GM23338 (cell line): ENCODE data around the gene MS4A8. TPM values are rescaled to one million over a fixed set of nuclear protein-coding genes. Genes with fewer than 3 reads are reported as not detected.
"Not testable (repeated sequence)": the region's sequence is repeated elsewhere in the genome, so short reads cannot be mapped to it uniquely, and the experiment has no call there.

Experiments
- ATAC-seq: fragments of 200-7000 bp; cut with Tn5 transposase; 3 replicates; pipeline ENCODE4 v1.9.1; 2020
- DNase-seq: peaks from one replicate; pipeline ENCODE4 v3.0.0-alpha.2; 2015; ENCODE audit warnings: low spot score
- H2AFZ ChIP-seq: fragments of 200-600 bp; sonication (generic); 2 replicates; pipeline ENCODE4 v1.8.0; 2016; ENCODE audit warnings: antibody characterized with exemption, mild to moderate bottlenecking, moderate library complexity
- H3F3A ChIP-seq: fragments of 200-600 bp; sonication (generic); replicated peaks from 2 replicates; pipeline ENCODE4 v1.8.0; 2017; ENCODE audit warnings: antibody characterized with exemption, mixed run types, low read depth
- H3K27ac ChIP-seq: fragments of 200-600 bp; sonication (generic); 2 replicates; pipeline ENCODE4 v1.6.1; 2016; ENCODE audit warnings: low read depth
- H3K27me3 ChIP-seq: fragments of 200-600 bp; sonication (generic); 2 replicates; pipeline ENCODE4 v1.8.0; 2016; ENCODE audit warnings: mild to moderate bottlenecking, mixed run types, moderate library complexity; ENCODE audit not compliant: insufficient read depth
- H3K36me3 ChIP-seq: fragments of 200-600 bp; sonication (generic); 2 replicates; pipeline ENCODE4 v1.8.0; 2016; ENCODE audit warnings: mild to moderate bottlenecking; ENCODE audit not compliant: insufficient read depth
- H3K4me1 ChIP-seq: fragments of 200-600 bp; sonication (generic); 2 replicates; pipeline ENCODE4 v1.8.0; 2016; ENCODE audit warnings: mild to moderate bottlenecking, moderate library complexity; ENCODE audit not compliant: insufficient read depth
- H3K4me2 ChIP-seq: fragments of 200-600 bp; sonication (generic); 2 replicates; pipeline ENCODE4 v1.7.1; 2017; ENCODE audit warnings: mixed run types
- H3K4me3 ChIP-seq: fragments of 200-600 bp; sonication (generic); 2 replicates; pipeline ENCODE4 v1.6.1; 2016; ENCODE audit warnings: mixed run types
- H3K79me2 ChIP-seq: fragments of 200-600 bp; sonication (generic); replicated peaks from 2 replicates; pipeline ENCODE4 v1.8.0; 2017; ENCODE audit warnings: mild to moderate bottlenecking; ENCODE audit not compliant: insufficient read depth
- H3K9me2 ChIP-seq: fragments of 200-600 bp; sonication (generic); 2 replicates; pipeline ENCODE4 v1.8.0; 2017; ENCODE audit not compliant: insufficient read depth
- H4K20me1 ChIP-seq: fragments of 200-600 bp; sonication (generic); replicated peaks from 2 replicates; pipeline ENCODE4 v1.8.0; 2017; ENCODE audit warnings: mild to moderate bottlenecking; ENCODE audit not compliant: insufficient read depth
- H3K27ac Mint-ChIP-seq: 2 replicates; pipeline ENCODE4 v1.8.0; 2020; ENCODE audit warnings: inconsistent platforms, mild to moderate bottlenecking, moderate library complexity, mixed read lengths
- H3K27me3 Mint-ChIP-seq: 3 replicates; pipeline ENCODE4 v1.8.0; 2022; ENCODE audit warnings: low read depth, mild to moderate bottlenecking, moderate library complexity, mixed read lengths, inconsistent platforms; ENCODE audit not compliant: insufficient read depth, poor library complexity
- H3K36me3 Mint-ChIP-seq: 3 replicates; pipeline ENCODE4 v1.8.0; 2021; ENCODE audit warnings: low read depth, mild to moderate bottlenecking, inconsistent platforms, moderate library complexity, mixed read lengths
- H3K4me1 Mint-ChIP-seq: 3 replicates; pipeline ENCODE4 v1.8.0; 2020; ENCODE audit warnings: mild to moderate bottlenecking, inconsistent platforms, mixed read lengths
- H3K4me3 Mint-ChIP-seq: 3 replicates; pipeline ENCODE4 v1.8.0; 2021; ENCODE audit warnings: moderate library complexity, mild to moderate bottlenecking, inconsistent platforms, mixed read lengths
- H3K9me3 Mint-ChIP-seq: 3 replicates; pipeline ENCODE4 v1.8.0; 2020; ENCODE audit warnings: moderate library complexity, mild to moderate bottlenecking, inconsistent platforms, mixed read lengths
- CREB1 ChIP-seq: fragments of 250-450 bp; sonication (Bioruptor Pico); IDR thresholded peaks from 2 replicates; pipeline ENCODE4 v1.5.0; 2020; ENCODE audit warnings: low read depth, mild to moderate bottlenecking, moderate library complexity
- ZNF114 ChIP-seq: fragments of 250-450 bp; sonication (Bioruptor Pico); IDR thresholded peaks from 2 replicates; pipeline ENCODE4 v1.5.0; 2020; ENCODE audit warnings: mild to moderate bottlenecking, moderate library complexity
- polyA plus RNA-seq: library from polyadenylated mRNA; unstranded; fragments of >200 nt; fragmentation: Nextera tagmentation; extraction: Ambion mirVana; gene quantifications from 2 replicates; pipeline ENCODE4 v1.2.1, GENCODE V29; 2016
- total RNA-seq: library from RNA; depleted of rRNA; stranded (reverse); fragments of >200 nt; shearing (Covaris generic); gene quantifications from 2 replicates; pipeline ENCODE4 v1.2.3, GENCODE V29; 2014
- TF ChIP-seq, protein P1 (sequence below): fragments of 250-450 bp; sonication (Bioruptor Pico); IDR thresholded peaks from 2 replicates; pipeline ENCODE4 v1.5.0; 2020; ENCODE audit warnings: mild to moderate bottlenecking, moderate library complexity

MS4A8 gene
- total and polyA plus RNA-seq, 2 experiments from 2014 or later = not detected

GRCh38 chr11:60672255-60672654, 27.2 kb upstream of the MS4A8 start:
- Histone ChIP-seq H3F3A (no peaks in the 10 kb centered on the region), H3K79me2 (no peaks in the 10 kb centered on the region), H3K4me3 (no peak overlapping the region), H3K36me3 (no peaks in the 10 kb centered on the region), H3K4me2 (no peak overlapping the region), H4K20me1 (no peaks in the 10 kb centered on the region), H3K27ac (no peak overlapping the region), H3K27me3 (no peaks in the 10 kb centered on the region), H2AFZ (no peak overlapping the region), H3K9me2 (no peaks in the 10 kb centered on the region), H3K4me1 (no peaks in the 10 kb centered on the region)
- H3K4me3 Mint-ChIP-seq = no peak overlapping the region
- peaks cover 12% of the 10 kb centered on the region for H3K36me3 Mint-ChIP-seq
- H3K27me3 Mint-ChIP-seq = no peaks in the 10 kb centered on the region
- ATAC-seq (no peak), DNase-seq (no peak)
- H3K9me3 Mint-ChIP-seq = peaks cover 36% of the 10 kb centered on the region
- H3K4me1 Mint-ChIP-seq = no peaks in the 10 kb centered on the region
- no peak overlapping the region for H3K27ac Mint-ChIP-seq
- no peak for TF ChIP-seq CREB1 (CRISPR knock-in tag)
- TF ChIP-seq ZNF114 (CRISPR knock-in tag) = no peak
- TF ChIP-seq, protein P1, sequence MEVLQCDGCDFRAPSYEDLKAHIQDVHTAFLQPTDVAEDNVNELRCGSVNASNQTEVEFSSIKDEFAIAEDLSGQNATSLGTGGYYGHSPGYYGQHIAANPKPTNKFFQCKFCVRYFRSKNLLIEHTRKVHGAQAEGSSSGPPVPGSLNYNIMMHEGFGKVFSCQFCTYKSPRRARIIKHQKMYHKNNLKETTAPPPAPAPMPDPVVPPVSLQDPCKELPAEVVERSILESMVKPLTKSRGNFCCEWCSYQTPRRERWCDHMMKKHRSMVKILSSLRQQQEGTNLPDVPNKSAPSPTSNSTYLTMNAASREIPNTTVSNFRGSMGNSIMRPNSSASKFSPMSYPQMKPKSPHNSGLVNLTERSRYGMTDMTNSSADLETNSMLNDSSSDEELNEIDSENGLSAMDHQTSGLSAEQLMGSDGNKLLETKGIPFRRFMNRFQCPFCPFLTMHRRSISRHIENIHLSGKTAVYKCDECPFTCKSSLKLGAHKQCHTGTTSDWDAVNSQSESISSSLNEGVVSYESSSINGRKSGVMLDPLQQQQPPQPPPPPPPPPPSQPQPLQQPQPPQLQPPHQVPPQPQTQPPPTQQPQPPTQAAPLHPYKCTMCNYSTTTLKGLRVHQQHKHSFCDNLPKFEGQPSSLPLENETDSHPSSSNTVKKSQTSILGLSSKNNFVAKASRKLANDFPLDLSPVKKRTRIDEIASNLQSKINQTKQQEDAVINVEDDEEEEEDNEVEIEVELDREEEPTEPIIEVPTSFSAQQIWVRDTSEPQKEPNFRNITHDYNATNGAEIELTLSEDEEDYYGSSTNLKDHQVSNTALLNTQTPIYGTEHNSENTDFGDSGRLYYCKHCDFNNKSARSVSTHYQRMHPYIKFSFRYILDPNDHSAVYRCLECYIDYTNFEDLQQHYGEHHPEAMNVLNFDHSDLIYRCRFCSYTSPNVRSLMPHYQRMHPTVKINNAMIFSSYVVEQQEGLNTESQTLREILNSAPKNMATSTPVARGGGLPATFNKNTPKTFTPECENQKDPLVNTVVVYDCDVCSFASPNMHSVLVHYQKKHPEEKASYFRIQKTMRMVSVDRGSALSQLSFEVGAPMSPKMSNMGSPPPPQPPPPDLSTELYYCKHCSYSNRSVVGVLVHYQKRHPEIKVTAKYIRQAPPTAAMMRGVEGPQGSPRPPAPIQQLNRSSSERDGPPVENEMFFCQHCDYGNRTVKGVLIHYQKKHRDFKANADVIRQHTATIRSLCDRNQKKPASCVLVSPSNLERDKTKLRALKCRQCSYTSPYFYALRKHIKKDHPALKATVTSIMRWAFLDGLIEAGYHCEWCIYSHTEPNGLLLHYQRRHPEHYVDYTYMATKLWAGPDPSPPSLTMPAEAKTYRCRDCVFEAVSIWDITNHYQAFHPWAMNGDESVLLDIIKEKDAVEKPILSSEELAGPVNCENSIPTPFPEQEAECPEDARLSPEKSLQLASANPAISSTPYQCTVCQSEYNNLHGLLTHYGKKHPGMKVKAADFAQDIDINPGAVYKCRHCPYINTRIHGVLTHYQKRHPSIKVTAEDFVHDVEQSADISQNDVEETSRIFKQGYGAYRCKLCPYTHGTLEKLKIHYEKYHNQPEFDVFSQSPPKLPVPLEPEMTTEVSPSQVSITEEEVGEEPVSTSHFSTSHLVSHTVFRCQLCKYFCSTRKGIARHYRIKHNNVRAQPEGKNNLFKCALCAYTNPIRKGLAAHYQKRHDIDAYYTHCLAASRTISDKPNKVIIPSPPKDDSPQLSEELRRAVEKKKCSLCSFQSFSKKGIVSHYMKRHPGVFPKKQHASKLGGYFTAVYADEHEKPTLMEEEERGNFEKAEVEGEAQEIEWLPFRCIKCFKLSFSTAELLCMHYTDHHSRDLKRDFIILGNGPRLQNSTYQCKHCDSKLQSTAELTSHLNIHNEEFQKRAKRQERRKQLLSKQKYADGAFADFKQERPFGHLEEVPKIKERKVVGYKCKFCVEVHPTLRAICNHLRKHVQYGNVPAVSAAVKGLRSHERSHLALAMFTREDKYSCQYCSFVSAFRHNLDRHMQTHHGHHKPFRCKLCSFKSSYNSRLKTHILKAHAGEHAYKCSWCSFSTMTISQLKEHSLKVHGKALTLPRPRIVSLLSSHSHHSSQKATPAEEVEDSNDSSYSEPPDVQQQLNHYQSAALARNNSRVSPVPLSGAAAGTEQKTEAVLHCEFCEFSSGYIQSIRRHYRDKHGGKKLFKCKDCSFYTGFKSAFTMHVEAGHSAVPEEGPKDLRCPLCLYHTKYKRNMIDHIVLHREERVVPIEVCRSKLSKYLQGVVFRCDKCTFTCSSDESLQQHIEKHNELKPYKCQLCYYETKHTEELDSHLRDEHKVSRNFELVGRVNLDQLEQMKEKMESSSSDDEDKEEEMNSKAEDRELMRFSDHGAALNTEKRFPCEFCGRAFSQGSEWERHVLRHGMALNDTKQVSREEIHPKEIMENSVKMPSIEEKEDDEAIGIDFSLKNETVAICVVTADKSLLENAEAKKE = no peak

- not testable (repeated sequence) for H3F3A ChIP-seq, H3K9me2 ChIP-seq, H3K4me1 ChIP-seq, H3K27me3 Mint-ChIP-seq, ATAC-seq, DNase-seq, H4K20me1 ChIP-seq, H3K4me2 ChIP-seq, H3K27ac ChIP-seq, H3K36me3 ChIP-seq, H3K4me3 ChIP-seq, H3K27me3 ChIP-seq, H3K4me3 Mint-ChIP-seq, H3K4me1 Mint-ChIP-seq, H2AFZ ChIP-seq, H3K27ac Mint-ChIP-seq, H3K79me2 ChIP-seq
- Mint-ChIP-seq H3K36me3 (peaks cover 28% of the 10 kb centered on the region), H3K9me3 (peaks cover 62% of the 10 kb centered on the region)
Measured at GRCh38 chr11:60678231-60678630, 21.2 kb upstream of the MS4A8 start.
